Chondrocyte (in vitro differentiated cells): ENCODE results near the gene MTURN. TPM values are rescaled to one million over a fixed set of nuclear protein-coding genes. Genes with fewer than 3 reads are reported as not detected.
A peak's percentile ranks its signal among the peaks of the same experiment; 100 is the strongest.
"Not testable (repeated sequence)": the region's sequence is repeated elsewhere in the genome, so short reads cannot be mapped to it uniquely, and the experiment has no call there.

Source experiments
- DNase-seq: peaks from one replicate; pipeline ENCODE4 v3.0.0; 2021; ENCODE audit warnings: mixed read lengths, low spot score
- H3K27ac Mint-ChIP-seq: one replicate; pipeline ENCODE4 v1.8.0; 2021; ENCODE audit warnings: mild to moderate bottlenecking, moderate library complexity, mixed read lengths; ENCODE audit not compliant: unreplicated experiment
- H3K27me3 Mint-ChIP-seq: 2 replicates; pipeline ENCODE4 v1.8.0; 2021; ENCODE audit warnings: low read depth, mixed read lengths
- H3K36me3 Mint-ChIP-seq: 2 replicates; pipeline ENCODE4 v1.8.0; 2021; ENCODE audit warnings: low read depth, mixed read lengths
- H3K4me1 Mint-ChIP-seq: 2 replicates; pipeline ENCODE4 v1.8.0; 2021; ENCODE audit warnings: low read depth, mild to moderate bottlenecking, mixed read lengths
- H3K4me3 Mint-ChIP-seq: one replicate; pipeline ENCODE4 v1.8.0; 2021; ENCODE audit warnings: mild to moderate bottlenecking, moderate library complexity, mixed read lengths; ENCODE audit not compliant: unreplicated experiment
- H3K9me3 Mint-ChIP-seq: 2 replicates; pipeline ENCODE4 v1.8.0; 2021; ENCODE audit warnings: low read depth, mixed read lengths
- total RNA-seq: library from RNA; stranded (reverse); gene quantifications from 3 replicates; pipeline ENCODE4 v1.2.1, GENCODE V29; 2021
- TF ChIP-seq, protein P1 (sequence below): fragments of 200-600 bp; sonication (generic); IDR thresholded peaks from 2 replicates; pipeline ENCODE4 v1.5.0; 2021; ENCODE audit warnings: antibody characterized with exemption, mild to moderate bottlenecking, moderate library complexity

Gene MTURN
- total RNA-seq, 1 donor from 2014 or later = 15.7 TPM

DNA sequence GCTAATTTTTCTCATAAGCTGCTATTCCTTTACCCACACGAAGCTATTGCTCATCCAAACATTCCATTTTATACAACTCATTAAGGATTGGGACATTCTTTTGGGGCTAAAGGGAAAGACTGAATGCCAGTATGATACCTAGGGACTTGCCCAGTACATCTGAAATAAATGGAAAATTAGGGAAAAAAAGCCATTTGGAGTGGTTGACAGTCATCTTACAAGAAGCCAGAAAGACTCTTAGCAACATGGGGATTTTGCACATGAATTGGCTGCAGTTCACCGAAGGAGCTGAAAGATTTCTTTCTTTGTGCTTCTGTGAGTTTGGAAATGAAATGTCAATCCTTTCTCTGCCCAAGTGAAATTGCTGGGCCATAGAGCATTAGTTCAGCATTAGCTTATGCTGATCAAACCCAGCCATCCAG is 43.3 kb upstream of the MTURN start:
- peak overlapping the region; percentile 79 for H3K27ac Mint-ChIP-seq
- no peaks in the 10 kb centered on the region for H3K27me3 Mint-ChIP-seq
- TF ChIP-seq, protein P1, sequence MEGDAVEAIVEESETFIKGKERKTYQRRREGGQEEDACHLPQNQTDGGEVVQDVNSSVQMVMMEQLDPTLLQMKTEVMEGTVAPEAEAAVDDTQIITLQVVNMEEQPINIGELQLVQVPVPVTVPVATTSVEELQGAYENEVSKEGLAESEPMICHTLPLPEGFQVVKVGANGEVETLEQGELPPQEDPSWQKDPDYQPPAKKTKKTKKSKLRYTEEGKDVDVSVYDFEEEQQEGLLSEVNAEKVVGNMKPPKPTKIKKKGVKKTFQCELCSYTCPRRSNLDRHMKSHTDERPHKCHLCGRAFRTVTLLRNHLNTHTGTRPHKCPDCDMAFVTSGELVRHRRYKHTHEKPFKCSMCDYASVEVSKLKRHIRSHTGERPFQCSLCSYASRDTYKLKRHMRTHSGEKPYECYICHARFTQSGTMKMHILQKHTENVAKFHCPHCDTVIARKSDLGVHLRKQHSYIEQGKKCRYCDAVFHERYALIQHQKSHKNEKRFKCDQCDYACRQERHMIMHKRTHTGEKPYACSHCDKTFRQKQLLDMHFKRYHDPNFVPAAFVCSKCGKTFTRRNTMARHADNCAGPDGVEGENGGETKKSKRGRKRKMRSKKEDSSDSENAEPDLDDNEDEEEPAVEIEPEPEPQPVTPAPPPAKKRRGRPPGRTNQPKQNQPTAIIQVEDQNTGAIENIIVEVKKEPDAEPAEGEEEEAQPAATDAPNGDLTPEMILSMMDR = no peak
- H3K4me3 Mint-ChIP-seq = no peak overlapping the region
- H3K36me3 Mint-ChIP-seq = peaks cover 7% of the 10 kb centered on the region
- peaks cover 35% of the 10 kb centered on the region for H3K4me1 Mint-ChIP-seq
- peaks cover 5% of the 10 kb centered on the region for H3K9me3 Mint-ChIP-seq
- no peak for DNase-seq

DNA sequence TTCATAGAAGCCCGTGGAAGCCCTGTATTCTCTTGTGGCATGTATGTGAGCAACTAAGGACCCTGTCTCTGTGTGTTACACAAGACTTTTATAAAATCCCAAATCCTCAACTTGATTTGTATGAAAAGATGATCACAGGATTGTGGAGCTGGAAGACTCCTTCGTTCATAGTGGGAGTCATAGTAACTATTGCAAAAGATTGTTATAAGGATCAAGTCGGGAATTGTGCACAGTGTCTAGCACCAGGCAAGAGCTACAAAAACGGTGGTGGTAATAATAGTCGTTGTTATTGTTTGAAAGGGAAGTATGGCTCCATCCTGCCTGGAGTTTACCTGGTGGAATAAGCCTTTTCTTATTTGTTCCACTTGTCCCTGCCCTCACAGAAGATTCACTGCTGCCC is 42.8 kb upstream of the MTURN start:
- Mint-ChIP-seq H3K9me3 (peaks cover 8% of the 10 kb centered on the region), H3K4me3 (no peak overlapping the region), H3K4me1 (peaks cover 35% of the 10 kb centered on the region), H3K36me3 (peaks cover 7% of the 10 kb centered on the region), H3K27me3 (no peaks in the 10 kb centered on the region), H3K27ac (peak overlapping the region; percentile 79)
- TF ChIP-seq, protein P1 = no peak
- DNase-seq = no peak

DNA sequence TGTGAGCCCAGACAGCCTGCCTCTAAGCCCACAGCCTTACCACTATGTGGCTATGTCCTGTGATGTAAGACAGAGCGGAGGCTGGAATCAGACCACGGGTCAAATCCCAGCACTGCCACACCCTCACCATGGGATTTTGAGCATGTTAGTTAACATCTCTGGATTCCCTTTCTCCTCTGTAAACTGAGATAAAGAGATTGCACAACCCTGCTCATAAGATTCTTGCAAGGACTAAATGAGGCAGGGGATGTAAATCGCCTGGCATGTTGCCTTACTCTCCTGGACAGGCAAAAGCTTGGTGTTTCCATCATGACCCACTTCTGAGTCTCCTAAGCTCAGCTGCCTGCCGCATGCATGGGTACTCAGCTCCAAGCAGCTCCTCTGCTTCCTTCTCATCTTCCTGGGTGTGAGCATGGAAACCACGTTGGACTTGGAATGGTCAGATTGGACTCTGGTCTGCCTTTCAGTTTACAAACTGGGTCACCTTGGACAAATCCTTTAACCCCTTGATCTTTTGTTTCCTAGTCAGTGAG is 41.3 kb upstream of the MTURN start:
- peaks cover 15% of the 10 kb centered on the region for H3K9me3 Mint-ChIP-seq
- peaks cover 32% of the 10 kb centered on the region for H3K4me1 Mint-ChIP-seq
- no peak overlapping the region for H3K27ac Mint-ChIP-seq
- H3K36me3 Mint-ChIP-seq = peaks cover 5% of the 10 kb centered on the region
- H3K4me3 Mint-ChIP-seq = no peak overlapping the region
- H3K27me3 Mint-ChIP-seq = no peaks in the 10 kb centered on the region
- no peak for DNase-seq
- TF ChIP-seq, protein P1 = no peak

DNA sequence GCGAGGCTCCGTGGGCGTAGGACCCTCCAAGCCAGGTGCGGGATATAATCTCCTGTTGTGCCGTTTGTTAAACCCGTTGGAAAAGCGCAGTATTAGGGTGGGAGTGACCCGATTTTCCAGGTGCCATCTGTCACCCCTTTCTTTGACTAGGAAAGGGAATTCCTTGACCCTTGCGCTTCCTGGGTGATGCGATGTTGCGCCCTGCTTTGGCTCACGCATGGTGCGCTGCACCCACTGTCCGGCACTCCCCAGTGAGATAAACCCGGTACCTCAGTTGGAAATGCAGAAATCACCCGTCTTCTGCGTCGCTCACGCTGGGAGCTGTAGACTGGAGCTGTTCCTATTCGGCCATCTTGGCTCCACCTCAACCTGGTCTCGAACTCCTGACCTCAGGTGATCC is 36.2 kb upstream of the MTURN start:
- H3K27me3 Mint-ChIP-seq, DNase-seq, H3K4me3 Mint-ChIP-seq, H3K27ac Mint-ChIP-seq, H3K36me3 Mint-ChIP-seq, H3K4me1 Mint-ChIP-seq: not testable (repeated sequence)
- H3K9me3 Mint-ChIP-seq = peaks cover 15% of the 10 kb centered on the region

DNA sequence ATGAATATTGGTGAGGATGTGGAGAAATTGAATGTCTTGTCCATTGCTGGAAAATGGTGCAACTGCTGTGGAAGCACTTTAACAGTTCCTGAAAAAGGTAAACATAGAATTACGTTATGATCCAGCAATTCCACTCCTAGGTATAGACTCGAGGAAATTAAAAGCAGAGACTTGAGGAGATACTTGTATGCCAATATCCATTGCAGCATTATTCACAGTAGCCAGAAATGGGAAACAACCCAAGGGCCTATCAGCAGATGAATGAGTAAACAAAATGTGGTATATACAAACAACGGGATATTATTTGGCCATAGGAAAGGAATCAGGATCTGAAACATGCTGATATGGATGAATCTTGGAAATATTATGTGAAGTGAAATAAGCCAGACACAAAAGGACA is 32.5 kb upstream of the MTURN start:
- Mint-ChIP-seq H3K9me3 (peaks cover 4% of the 10 kb centered on the region), H3K4me3 (no peak overlapping the region), H3K27me3 (no peaks in the 10 kb centered on the region), H3K36me3 (no peaks in the 10 kb centered on the region), H3K4me1 (peaks cover 2% of the 10 kb centered on the region), H3K27ac (no peak overlapping the region)
- TF ChIP-seq, protein P1 = no peak
- DNase-seq = no peak

DNA sequence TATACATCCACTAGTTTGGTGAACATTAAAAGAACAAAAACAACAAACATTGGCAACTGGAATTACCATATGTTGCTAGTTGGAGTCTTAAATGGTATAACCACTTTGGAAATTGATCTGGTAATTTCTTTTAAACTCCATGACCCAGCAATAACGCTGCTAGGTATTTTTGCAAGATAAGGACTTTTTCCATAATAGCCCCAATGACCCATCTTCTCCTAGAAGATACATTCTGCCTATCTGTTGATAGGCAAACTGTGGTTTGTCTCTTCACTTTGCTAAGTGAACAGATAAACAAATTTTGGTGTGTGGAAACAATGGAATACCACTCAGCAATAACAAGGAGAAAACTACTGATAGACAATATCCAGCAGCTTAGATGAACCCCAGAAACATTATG is 30.6 kb upstream of the MTURN start:
- H3K27me3 Mint-ChIP-seq = no peaks in the 10 kb centered on the region
- DNase-seq = no peak
- peaks cover 2% of the 10 kb centered on the region for H3K4me1 Mint-ChIP-seq
- no peak overlapping the region for H3K4me3 Mint-ChIP-seq
- H3K27ac Mint-ChIP-seq = no peak overlapping the region
- TF ChIP-seq, protein P1 = no peak
- H3K9me3 Mint-ChIP-seq = no peaks in the 10 kb centered on the region
- H3K36me3 Mint-ChIP-seq = no peaks in the 10 kb centered on the region
